ENCODE measurements around the gene DICER1.
"Not testable (repeated sequence)": the region's sequence is repeated elsewhere in the genome, so short reads cannot be mapped to it uniquely, and the experiment has no call there.

DICER1 gene

GRCh38 chr14:95157327-95158189, at the start of gene DICER1:
Gene DICER1, minus strand, starts transcription at chr14:95157529. Its CDS starts 24,071 bp downstream, at chr14:95133458.
- peaks cover 44% of the 10 kb centered on the region for H3K4me1 Mint-ChIP-seq
- peak within 1 kb of the TSS; percentile 94 for H3K4me3 Mint-ChIP-seq

DNA sequence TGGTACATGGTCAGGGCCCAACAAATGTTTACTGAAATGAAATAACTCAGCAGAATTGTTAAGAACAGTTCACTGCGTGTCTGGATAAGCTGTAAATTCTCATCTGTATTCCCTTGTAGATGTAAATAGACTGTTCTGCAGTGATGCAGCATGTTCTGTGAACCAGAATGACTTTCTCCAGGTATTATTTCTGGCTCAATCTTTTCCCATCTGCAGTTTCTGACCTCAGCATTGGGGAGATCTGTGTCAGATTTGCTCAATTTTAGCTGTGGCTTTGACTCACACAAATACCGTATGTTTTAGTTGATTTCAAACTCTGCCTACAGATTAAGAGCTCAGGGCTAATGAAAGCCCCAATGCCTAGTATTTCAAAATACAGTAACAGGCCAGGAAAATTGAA, 49.2 kb upstream of the DICER1 start:
- Mint-ChIP-seq H3K9me3 (peaks cover 4% of the 10 kb centered on the region), H3K27ac (no peak overlapping the region), H3K4me1 (no peaks in the 10 kb centered on the region), H3K36me3 (no peaks in the 10 kb centered on the region), H3K27me3 (peaks cover 10% of the 10 kb centered on the region), H3K4me3 (no peak overlapping the region)
- CTCF ChIA-PET, result interaction anchor here (1.6 kb wide), 1 partner anchor 11 kb away, joined by 3 read pairs; no protein-coding TSS in a partner anchor
- no peak for DNase-seq

More at GRCh38 chr14:95157327-95158189, at the start of gene DICER1:
- Mint-ChIP-seq H3K27me3 (peaks cover 4% of the 10 kb centered on the region), H3K9me3 (no peaks in the 10 kb centered on the region), H3K27ac (peak within 1 kb of the TSS; percentile 99), H3K36me3 (peaks cover 10% of the 10 kb centered on the region)
- CTCF ChIA-PET, result interaction anchor here (0.7 kb wide), 1 partner anchor 77 kb away, joined by 3 read pairs; no protein-coding TSS in a partner anchor
- DNase-seq, result peak; percentile 95

DNA sequence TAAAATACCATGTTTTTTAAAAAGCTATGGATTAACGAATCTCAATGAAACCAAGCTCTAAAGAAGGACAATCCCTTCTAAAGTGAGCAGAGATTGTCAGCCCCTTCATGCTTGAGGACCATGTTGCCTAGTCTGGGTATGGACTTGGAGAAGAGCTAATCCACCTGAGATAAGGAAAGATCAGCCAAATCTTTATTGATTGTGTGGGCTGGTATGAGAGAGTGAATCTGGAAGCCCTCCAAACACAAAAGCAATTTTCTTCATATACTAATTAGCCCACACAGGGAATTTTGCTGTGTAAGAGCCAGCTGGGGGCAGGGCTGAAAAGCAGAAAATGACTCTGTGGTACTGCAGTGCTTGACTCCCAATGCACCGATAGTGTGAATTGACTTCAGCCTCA, 47.4 kb upstream of the DICER1 start:
- Mint-ChIP-seq H3K4me1 (no peaks in the 10 kb centered on the region), H3K27ac (no peak overlapping the region), H3K9me3 (peaks cover 4% of the 10 kb centered on the region), H3K36me3 (no peaks in the 10 kb centered on the region), H3K27me3 (peaks cover 13% of the 10 kb centered on the region), H3K4me3 (no peak overlapping the region)
- DNase-seq, result no peak
- CTCF ChIA-PET, result no interaction called here

DNA sequence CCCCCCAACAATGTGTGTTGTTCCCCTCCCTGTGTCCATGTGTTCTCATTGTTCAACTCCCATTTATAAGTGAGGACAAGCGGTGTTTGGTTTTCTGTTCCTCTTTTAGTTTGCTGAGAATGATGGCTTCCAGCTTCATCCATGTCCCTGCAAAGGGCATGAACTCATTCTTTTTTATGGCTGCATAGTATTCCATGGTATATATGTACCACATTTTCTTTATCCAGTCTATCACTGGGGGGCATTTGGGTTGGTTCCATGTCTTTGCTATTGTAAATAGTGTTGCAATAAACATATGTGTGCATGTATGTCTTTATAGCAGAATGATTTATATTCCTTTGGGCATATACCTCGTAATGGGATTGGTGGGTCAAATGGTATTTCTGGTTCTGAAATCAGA, 44.4 kb upstream of the DICER1 start:
- H3K4me3 Mint-ChIP-seq, H3K36me3 Mint-ChIP-seq, H3K27ac Mint-ChIP-seq, H3K4me1 Mint-ChIP-seq, DNase-seq, CTCF ChIA-PET, H3K9me3 Mint-ChIP-seq: not testable (repeated sequence)
- peaks cover 27% of the 10 kb centered on the region for H3K27me3 Mint-ChIP-seq

- Mint-ChIP-seq H3K9me3 (peaks cover 4% of the 10 kb centered on the region), H3K27ac (no peak overlapping the region), H3K4me1 (no peaks in the 10 kb centered on the region), H3K36me3 (no peaks in the 10 kb centered on the region), H3K27me3 (peaks cover 27% of the 10 kb centered on the region), H3K4me3 (no peak overlapping the region)
- no peak for DNase-seq
- CTCF ChIA-PET, result no interaction called here
Observed at GRCh38 chr14:95200404-95200803, 43.1 kb upstream of the DICER1 start.

GRCh38 chr14:95199298-95199983, 42.1 kb upstream of the DICER1 start:
- no peak overlapping the region for H3K4me3 Mint-ChIP-seq
- no peaks in the 10 kb centered on the region for H3K9me3 Mint-ChIP-seq
- peaks cover 26% of the 10 kb centered on the region for H3K27me3 Mint-ChIP-seq
- CTCF ChIA-PET, result no interaction called here
- DNase-seq, result no peak
- H3K27ac Mint-ChIP-seq, result no peak overlapping the region
- H3K4me1 Mint-ChIP-seq, result no peaks in the 10 kb centered on the region
- no peaks in the 10 kb centered on the region for H3K36me3 Mint-ChIP-seq

DNA sequence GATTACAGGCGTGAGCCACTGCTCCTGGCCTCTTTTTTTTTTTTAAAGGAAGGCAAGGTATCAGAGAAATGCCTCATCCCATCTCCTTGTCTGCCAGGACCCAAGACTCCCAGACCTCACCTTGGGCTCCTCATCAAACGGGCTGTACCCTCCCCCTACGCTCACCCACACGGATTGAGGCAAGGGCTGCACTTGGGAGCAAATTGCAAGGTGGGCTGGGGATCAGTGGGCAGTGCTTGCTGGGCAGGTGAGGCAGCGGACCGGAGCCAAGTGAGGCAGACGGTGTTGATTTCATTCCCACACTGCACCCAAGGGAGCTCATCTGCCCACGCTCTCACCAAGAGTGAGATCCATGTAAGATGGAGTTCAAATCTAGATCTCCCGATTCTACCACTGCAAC, 41.0 kb upstream of the DICER1 start:
- no peak overlapping the region for H3K4me3 Mint-ChIP-seq
- no peak for DNase-seq
- no peaks in the 10 kb centered on the region for H3K4me1 Mint-ChIP-seq
- no peaks in the 10 kb centered on the region for H3K36me3 Mint-ChIP-seq
- peaks cover 24% of the 10 kb centered on the region for H3K27me3 Mint-ChIP-seq
- no peak overlapping the region for H3K27ac Mint-ChIP-seq
- CTCF ChIA-PET, result interaction anchor here (0.7 kb wide), 1 partner anchor 508 kb away, joined by 3 read pairs; no protein-coding TSS in a partner anchor
- no peaks in the 10 kb centered on the region for H3K9me3 Mint-ChIP-seq

DNA sequence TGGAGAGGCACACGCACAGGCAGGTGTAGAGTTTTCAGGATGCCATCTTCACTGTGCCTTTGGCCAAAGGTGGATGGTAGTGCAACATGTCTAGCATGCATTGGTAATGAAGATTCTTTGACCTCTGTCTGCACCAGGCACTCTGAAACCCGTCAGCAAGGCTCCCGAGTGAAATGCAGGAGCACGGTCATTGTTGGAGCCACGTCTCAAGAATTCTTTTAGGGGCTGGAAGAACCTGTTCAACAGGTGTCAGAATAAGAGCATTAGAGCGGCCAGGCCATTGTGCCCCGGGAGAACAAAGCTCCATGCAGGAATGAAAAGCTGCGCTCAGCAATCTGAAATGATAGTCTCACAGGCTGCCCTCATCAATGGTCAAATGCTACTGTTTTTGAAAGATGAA, 40.2 kb upstream of the DICER1 start:
- no peak overlapping the region for H3K4me3 Mint-ChIP-seq

DNA sequence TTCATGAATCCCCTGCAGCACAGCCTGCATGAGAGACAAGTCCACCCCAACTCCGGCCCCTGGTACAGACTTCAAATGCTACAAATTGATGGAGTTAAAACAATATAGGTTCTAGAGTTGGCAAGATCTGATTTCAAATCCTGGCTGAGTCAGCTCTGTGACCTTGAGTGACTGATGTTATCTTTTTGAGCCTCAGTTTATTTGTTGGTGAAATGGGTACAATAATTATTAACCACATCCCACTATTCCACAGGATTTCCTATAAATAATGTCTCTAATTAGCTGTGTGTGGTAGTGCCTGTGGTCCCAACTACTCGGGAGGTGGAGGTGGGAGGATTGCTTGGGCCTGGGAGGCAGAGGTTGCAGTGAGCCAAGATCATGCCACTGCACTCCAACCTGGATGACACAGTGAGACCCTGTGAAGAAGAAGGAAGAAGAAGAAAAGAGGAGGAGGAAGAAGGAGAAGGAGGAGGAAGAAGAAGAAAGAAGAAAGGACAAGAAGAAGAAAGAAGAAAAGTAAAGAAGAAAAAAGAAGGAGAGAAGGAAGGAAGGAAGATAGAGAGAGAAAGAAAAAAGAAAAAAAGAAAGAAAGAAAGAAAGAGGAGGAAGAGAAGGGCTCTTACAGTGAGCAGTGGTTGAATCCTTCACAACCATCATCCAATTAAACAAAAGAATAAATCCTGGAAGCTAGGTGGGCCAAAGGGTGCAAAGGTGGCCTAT, 39.7 kb upstream of the DICER1 start:
- peaks cover 17% of the 10 kb centered on the region for H3K27me3 Mint-ChIP-seq
- H3K4me1 Mint-ChIP-seq, result no peaks in the 10 kb centered on the region
- no peak overlapping the region for H3K4me3 Mint-ChIP-seq
- no peaks in the 10 kb centered on the region for H3K36me3 Mint-ChIP-seq
- CTCF ChIA-PET, result interaction anchor here (0.9 kb wide), 1 partner anchor 25 kb away, joined by 3 read pairs; no protein-coding TSS in a partner anchor
- no peak for DNase-seq
- no peak overlapping the region for H3K27ac Mint-ChIP-seq
- no peaks in the 10 kb centered on the region for H3K9me3 Mint-ChIP-seq

More for the DNA sequence above, 40.2 kb upstream of the DICER1 start:
- CTCF ChIA-PET, result interaction anchor here (0.9 kb wide), 1 partner anchor 24 kb away, joined by 3 read pairs; no protein-coding TSS in a partner anchor
- H3K9me3 Mint-ChIP-seq, result no peaks in the 10 kb centered on the region
- no peak for DNase-seq
- H3K4me1 Mint-ChIP-seq, result no peaks in the 10 kb centered on the region
- H3K36me3 Mint-ChIP-seq, result no peaks in the 10 kb centered on the region
- H3K27ac Mint-ChIP-seq, result no peak overlapping the region
- H3K27me3 Mint-ChIP-seq, result peaks cover 17% of the 10 kb centered on the region

DNA sequence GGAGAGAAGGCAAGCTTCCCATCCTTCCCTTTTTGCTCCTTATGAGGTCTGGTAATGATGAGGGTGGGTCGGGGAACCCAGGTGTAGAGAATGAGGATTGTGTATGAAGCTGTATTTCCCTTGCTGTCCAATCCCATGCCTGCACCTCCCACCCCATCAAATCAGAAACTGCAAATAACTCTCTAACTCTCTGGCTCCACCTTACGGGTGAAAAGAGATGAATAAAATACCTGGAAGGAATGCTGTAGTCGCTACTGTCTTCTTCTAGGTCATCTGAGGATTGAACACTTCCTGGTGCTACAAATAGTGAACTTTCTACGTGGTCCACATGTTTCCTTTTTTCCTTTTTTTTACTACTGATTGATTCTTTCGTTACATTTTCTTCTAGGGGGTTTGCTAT, 38.9 kb upstream of the DICER1 start:
- CTCF ChIA-PET, result interaction anchor here (0.6 to 1.3 kb wide), 7 partner anchors 10 to 506 kb away, joined by 3 to 5 read pairs (median 3); no protein-coding TSS in a partner anchor
- H3K27ac Mint-ChIP-seq, result no peak overlapping the region
- H3K36me3 Mint-ChIP-seq, result no peaks in the 10 kb centered on the region

GRCh38 chr14:95195031-95195430, 37.7 kb upstream of the DICER1 start:
- no peak for DNase-seq
- CTCF ChIA-PET, result interaction anchor here (1.3 kb wide), 1 partner anchor 11 kb away, joined by 5 read pairs; no protein-coding TSS in a partner anchor

More for the DNA sequence above, 38.9 kb upstream of the DICER1 start:
- Mint-ChIP-seq H3K9me3 (no peaks in the 10 kb centered on the region), H3K4me1 (peaks cover 3% of the 10 kb centered on the region), H3K27me3 (peaks cover 17% of the 10 kb centered on the region), H3K4me3 (no peak overlapping the region)
- no peak for DNase-seq

GRCh38 chr14:95193081-95193480, 35.8 kb upstream of the DICER1 start:
- Mint-ChIP-seq H3K27ac (no peak overlapping the region), H3K4me1 (peaks cover 5% of the 10 kb centered on the region), H3K4me3 (no peak overlapping the region), H3K36me3 (no peaks in the 10 kb centered on the region), H3K27me3 (peaks cover 9% of the 10 kb centered on the region), H3K9me3 (peaks cover under 1% of the 10 kb centered on the region)
- DNase-seq, result no peak
- CTCF ChIA-PET, result no interaction called here

More at GRCh38 chr14:95195031-95195430, 37.7 kb upstream of the DICER1 start:
- Mint-ChIP-seq H3K36me3 (no peaks in the 10 kb centered on the region), H3K27me3 (peaks cover 17% of the 10 kb centered on the region), H3K4me3 (no peak overlapping the region), H3K4me1 (peaks cover 5% of the 10 kb centered on the region), H3K9me3 (no peaks in the 10 kb centered on the region), H3K27ac (no peak overlapping the region)

- CTCF ChIA-PET, result no interaction called here
- Mint-ChIP-seq H3K9me3 (peaks cover 2% of the 10 kb centered on the region), H3K27me3 (peaks cover 12% of the 10 kb centered on the region), H3K36me3 (no peaks in the 10 kb centered on the region), H3K4me1 (peaks cover 5% of the 10 kb centered on the region), H3K4me3 (no peak overlapping the region), H3K27ac (no peak overlapping the region)
- no peak for DNase-seq
Observed at GRCh38 chr14:95192311-95192710, 35.0 kb upstream of the DICER1 start.

Measured in activated naive CD4-positive, alpha-beta T cell treated with anti-CD3 and anti-CD28 coated beads, Interleukin-2, amount 10 ng/mL, durations not matched to agents 7 days and 5 days (primary cell).